ENCODE measurements around the gene PAX5. TPM values are rescaled to one million over a fixed set of nuclear protein-coding genes. Genes with fewer than 3 reads are reported as not detected.

PAX5 gene
- total and polyA plus RNA-seq, 3 donors from 2014 or later = 0.79 to 1.9 (median 1.3) TPM

- Histone ChIP-seq H3K9me3 (no peaks in the 10 kb centered on the region), H3K27ac (no peak overlapping the region), H3K27me3 (no peaks in the 10 kb centered on the region), H3K4me1 (no peaks in the 10 kb centered on the region), H3K4me3 (no peak overlapping the region), H3K36me3 (ENCODE audit: low read depth, missing control alignments) (no peaks in the 10 kb centered on the region)
- no peak for DNase-seq
- intact Hi-C loops (cut with DNase I; ENCODE audit: low total_unique reads) = no loop called here
- 48 to 72% methylated on average over 13 of the region's 13 CpGs for WGBS, 2 donors
- TF ChIP-seq, protein P1, sequence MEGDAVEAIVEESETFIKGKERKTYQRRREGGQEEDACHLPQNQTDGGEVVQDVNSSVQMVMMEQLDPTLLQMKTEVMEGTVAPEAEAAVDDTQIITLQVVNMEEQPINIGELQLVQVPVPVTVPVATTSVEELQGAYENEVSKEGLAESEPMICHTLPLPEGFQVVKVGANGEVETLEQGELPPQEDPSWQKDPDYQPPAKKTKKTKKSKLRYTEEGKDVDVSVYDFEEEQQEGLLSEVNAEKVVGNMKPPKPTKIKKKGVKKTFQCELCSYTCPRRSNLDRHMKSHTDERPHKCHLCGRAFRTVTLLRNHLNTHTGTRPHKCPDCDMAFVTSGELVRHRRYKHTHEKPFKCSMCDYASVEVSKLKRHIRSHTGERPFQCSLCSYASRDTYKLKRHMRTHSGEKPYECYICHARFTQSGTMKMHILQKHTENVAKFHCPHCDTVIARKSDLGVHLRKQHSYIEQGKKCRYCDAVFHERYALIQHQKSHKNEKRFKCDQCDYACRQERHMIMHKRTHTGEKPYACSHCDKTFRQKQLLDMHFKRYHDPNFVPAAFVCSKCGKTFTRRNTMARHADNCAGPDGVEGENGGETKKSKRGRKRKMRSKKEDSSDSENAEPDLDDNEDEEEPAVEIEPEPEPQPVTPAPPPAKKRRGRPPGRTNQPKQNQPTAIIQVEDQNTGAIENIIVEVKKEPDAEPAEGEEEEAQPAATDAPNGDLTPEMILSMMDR (IDR thresholded peaks at IDR 0.05) = no peak
- TF ChIP-seq POLR2A (IDR thresholded peaks at IDR 0.05) = no peak
Observed at GRCh38 chr9:36854034-36854433, 180.0 kb downstream of the PAX5 start.

GRCh38 chr9:36853233-36853632 is 180.8 kb downstream of the PAX5 start:
- 87 to 88% methylated on average over 1 of the region's 1 CpG for WGBS, 2 donors
- no peak for DNase-seq
- Histone ChIP-seq H3K27ac (no peak overlapping the region), H3K36me3 (ENCODE audit: low read depth, missing control alignments) (no peaks in the 10 kb centered on the region), H3K27me3 (no peaks in the 10 kb centered on the region), H3K9me3 (no peaks in the 10 kb centered on the region), H3K4me3 (no peak overlapping the region), H3K4me1 (no peaks in the 10 kb centered on the region)
- intact Hi-C loops (cut with DNase I; ENCODE audit: low total_unique reads) = no loop called here
- TF ChIP-seq, protein P1 (IDR thresholded peaks at IDR 0.05) = no peak
- no peak for TF ChIP-seq POLR2A (IDR thresholded peaks at IDR 0.05)

- 94 to 100% methylated on average over 3 to 9 of the region's 9 CpGs for WGBS, 2 donors
- H3K36me3 ChIP-seq (ENCODE audit: low read depth, missing control alignments) = no peaks in the 10 kb centered on the region
- TF ChIP-seq, protein P1 (IDR thresholded peaks at IDR 0.05) = no peak
- no peak for TF ChIP-seq POLR2A (IDR thresholded peaks at IDR 0.05)
- no peaks in the 10 kb centered on the region for H3K27me3 ChIP-seq
- H3K4me1 ChIP-seq = no peaks in the 10 kb centered on the region
- intact Hi-C loops (cut with DNase I; ENCODE audit: low total_unique reads) = no loop called here
- no peak overlapping the region for H3K27ac ChIP-seq
- H3K9me3 ChIP-seq = no peaks in the 10 kb centered on the region
- no peak overlapping the region for H3K4me3 ChIP-seq
- no peak for DNase-seq
Observed at GRCh38 chr9:36849943-36850342, 184.1 kb downstream of the PAX5 start.

DNA sequence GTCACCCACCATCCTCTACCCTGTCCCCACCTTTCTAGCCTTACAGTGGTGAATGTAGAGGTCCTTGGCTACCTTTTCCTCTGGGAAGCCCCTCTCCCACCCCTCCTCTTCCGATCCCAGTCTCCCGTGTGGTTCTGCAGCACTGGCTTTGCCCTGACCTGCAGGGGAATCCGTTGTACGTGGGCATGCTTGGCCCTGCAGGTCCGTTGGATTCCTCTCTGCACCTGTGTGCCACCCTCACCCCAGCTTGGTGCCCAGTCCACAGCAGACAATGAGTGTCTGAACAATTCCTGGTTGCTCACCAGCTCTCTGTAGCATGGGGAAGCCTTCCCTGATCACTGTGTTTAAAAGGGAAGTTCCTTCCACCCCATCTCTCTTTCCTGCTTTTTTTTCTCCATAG is 185.1 kb downstream of the PAX5 start:
- no peaks in the 10 kb centered on the region for H3K4me1 ChIP-seq
- no peak for DNase-seq
- no peak overlapping the region for H3K4me3 ChIP-seq
- TF ChIP-seq POLR2A (IDR thresholded peaks at IDR 0.05) = no peak
- TF ChIP-seq, protein P1 (IDR thresholded peaks at IDR 0.05) = no peak
- H3K9me3 ChIP-seq = no peaks in the 10 kb centered on the region
- no peaks in the 10 kb centered on the region for H3K27me3 ChIP-seq
- 77 to 79% methylated on average over 5 of the region's 5 CpGs for WGBS, 2 donors
- no peak overlapping the region for H3K27ac ChIP-seq
- intact Hi-C loops (cut with DNase I; ENCODE audit: low total_unique reads) = no loop called here
- H3K36me3 ChIP-seq (ENCODE audit: low read depth, missing control alignments) = no peaks in the 10 kb centered on the region
